K562 treated with DMSO at 1 percent for 48 hours (cell line): ENCODE data around the gene AQP4. TPM values are rescaled to one million over a fixed set of nuclear protein-coding genes. Genes with fewer than 3 reads are reported as not detected.

Experiments
- total RNA-seq: library from RNA; unstranded; fragments of 300-600 nt; gene quantifications from 2 replicates; pipeline ENCODE4 v1.2.3, GENCODE V29; 2022; ENCODE audit warnings: low replicate concordance; ENCODE audit errors: extremely low read depth

The AQP4 gene
- not detected in 2 replicates for total RNA-seq

GRCh38 chr18:26865557-26865956 is at the start of gene AQP4:
Gene AQP4 (minus strand): TSS chr18:26865707. CDS start chr18:26865689, 18 bp downstream.

